Transverse colon (tissue), 4 donors: ENCODE data around the gene ITPR2.

ENCODE experiments used
- CTCF ChIP-seq, 5 experiments: fragments of 200-600 bp in 3 of 5; fragments of 450-650 bp in 2 of 5; sonication (generic) in 3 of 5; IDR thresholded peaks; 1 replicate in 2 of 5; 2 replicates in 3 of 5; pipeline ENCODE4 v1.5.1; 2016 to 2017; ENCODE audit warnings: antibody characterized with exemption in 5 of 5, inconsistent platforms in 3 of 5, mild to moderate bottlenecking in 2 of 5, moderate library complexity in 1 of 5
- POLR2A ChIP-seq: fragments of 450-650 bp; IDR thresholded peaks from one replicate; pipeline ENCODE4 v1.6.1; 2016; ENCODE audit warnings: antibody characterized with exemption, mild to moderate bottlenecking, moderate library complexity
- POLR2AphosphoS5 ChIP-seq, 3 donors: sonication (generic); formaldehyde crosslinking; IDR thresholded peaks; one replicate each; pipeline ENCODE4 v1.6.1; 2016; ENCODE audit warnings: antibody characterized with exemption in 3 of 3

GRCh38 chr12:26869908-26870459 lies 37.0 kb upstream of the ITPR2 start:
- TF ChIP-seq CTCF (IDR thresholded peaks at IDR 0.05) (no peak), POLR2A (no peak), POLR2AphosphoS5 (IDR thresholded peaks at IDR 0.05) (no peak)
